Karpas-422 (cell line): ENCODE data around the gene PLXNA2. TPM values are rescaled to one million over a fixed set of nuclear protein-coding genes. Genes with fewer than 3 reads are reported as not detected.

Experiments used
- DNase-seq: peaks from one replicate; pipeline ENCODE4 v3.0.0-alpha.2; 2015
- H2AFZ ChIP-seq: fragments of 200-600 bp; sonication (generic); 2 replicates; pipeline ENCODE4 v1.6.1; 2014; ENCODE audit warnings: antibody characterized with exemption, low read length, mixed read lengths
- H3K27ac ChIP-seq: fragments of 200-600 bp; sonication (generic); 2 replicates; pipeline ENCODE4 v1.5.1; 2014; ENCODE audit warnings: mild to moderate bottlenecking, low read length, moderate library complexity
- H3K27me3 ChIP-seq: fragments of 200-600 bp; sonication (generic); 2 replicates; pipeline ENCODE4 v1.6.1; 2014; ENCODE audit warnings: low read length, mixed read lengths
- H3K36me3 ChIP-seq: fragments of 200-600 bp; sonication (generic); 2 replicates; pipeline ENCODE4 v1.6.1; 2014; ENCODE audit warnings: low read length, mixed read lengths; ENCODE audit not compliant: insufficient read depth
- H3K4me1 ChIP-seq: fragments of 200-600 bp; sonication (generic); 2 replicates; pipeline ENCODE4 v1.6.1; 2014; ENCODE audit warnings: mild to moderate bottlenecking, low read length, mixed read lengths
- H3K4me2 ChIP-seq: fragments of 200-600 bp; sonication (generic); 2 replicates; pipeline ENCODE4 v1.6.1; 2014; ENCODE audit warnings: low read length, low read depth, mild to moderate bottlenecking; ENCODE audit not compliant: poor library complexity, severe bottlenecking
- H3K4me3 ChIP-seq: fragments of 200-600 bp; sonication (generic); 2 replicates; pipeline ENCODE4 v1.5.1; 2014; ENCODE audit warnings: mild to moderate bottlenecking, antibody characterized with exemption, low read length, mixed read lengths
- H3K79me2 ChIP-seq: fragments of 200-600 bp; sonication (generic); 2 replicates; pipeline ENCODE4 v1.6.1; 2014; ENCODE audit warnings: mild to moderate bottlenecking, low read length, mixed read lengths
- H3K9ac ChIP-seq: fragments of 200-600 bp; sonication (generic); 2 replicates; pipeline ENCODE4 v1.6.0; 2014; ENCODE audit warnings: low read length
- H3K9me2 ChIP-seq: fragments of 200-600 bp; sonication (generic), shearing (Covaris generic); replicated peaks from 2 replicates; pipeline ENCODE4 v1.6.0; 2014; ENCODE audit warnings: mild to moderate bottlenecking, low read length, moderate library complexity; ENCODE audit not compliant: insufficient read depth
- H3K9me3 ChIP-seq: fragments of 300-700, 200-600 bp; sonication (generic); 2 replicates; pipeline ENCODE4 v1.6.1; 2014; ENCODE audit warnings: low read length, mixed read lengths
- H4K20me1 ChIP-seq: fragments of 200-600 bp; sonication (generic); 2 replicates; pipeline ENCODE4 v1.6.1; 2014; ENCODE audit warnings: mild to moderate bottlenecking, antibody characterized with exemption, low read length, low read depth; ENCODE audit not compliant: insufficient read depth
- total RNA-seq: library from RNA; depleted of rRNA; stranded (reverse); fragments of >200 nt; shearing (Covaris generic); gene quantifications from 2 replicates; pipeline ENCODE4 v1.2.3, GENCODE V29; 2014; ENCODE audit warnings: low replicate concordance

Gene PLXNA2
- total RNA-seq, 1 experiment from 2014 or later: not detected

GRCh38 chr1:208108213-208108608, 136.0 kb downstream of the PLXNA2 start:
- no peak overlapping the region for H3K4me3 ChIP-seq
- no peak overlapping the region for H2AFZ ChIP-seq
- H3K9me3 ChIP-seq: no peaks in the 10 kb centered on the region
- H3K4me1 ChIP-seq: no peaks in the 10 kb centered on the region
- H3K27me3 ChIP-seq: no peaks in the 10 kb centered on the region
- H3K36me3 ChIP-seq: no peaks in the 10 kb centered on the region
- H3K4me2 ChIP-seq: no peak overlapping the region
- 0 out of 2 replicates have a peak, but pooled peaks cover 3% of the 10 kb centered on the region for H4K20me1 ChIP-seq
- H3K27ac ChIP-seq: no peak overlapping the region
- H3K9ac ChIP-seq: no peak overlapping the region
- no peaks in the 10 kb centered on the region for H3K79me2 ChIP-seq
- H3K9me2 ChIP-seq: no peaks in the 10 kb centered on the region
- no peak for DNase-seq

- no peak overlapping the region for H3K4me3 ChIP-seq
- no peaks in the 10 kb centered on the region for H3K79me2 ChIP-seq
These were observed 136.6 kb downstream of the PLXNA2 start for GRCh38 chr1:208107425-208108212.

GRCh38 chr1:208106218-208106617, 138.0 kb downstream of the PLXNA2 start:
- Histone ChIP-seq H3K4me3 (no peak overlapping the region), H3K79me2 (no peaks in the 10 kb centered on the region), H3K9ac (no peak overlapping the region), H3K4me2 (no peak overlapping the region), H3K27me3 (no peaks in the 10 kb centered on the region), H3K9me3 (no peaks in the 10 kb centered on the region), H2AFZ (no peak overlapping the region), H4K20me1 (0 out of 2 replicates have a peak, but pooled peaks cover 3% of the 10 kb centered on the region), H3K4me1 (no peaks in the 10 kb centered on the region), H3K27ac (no peak overlapping the region), H3K9me2 (no peaks in the 10 kb centered on the region), H3K36me3 (no peaks in the 10 kb centered on the region)
- DNase-seq: no peak

More at GRCh38 chr1:208107425-208108212, 136.6 kb downstream of the PLXNA2 start:
- Histone ChIP-seq H3K36me3 (no peaks in the 10 kb centered on the region), H3K9me3 (no peaks in the 10 kb centered on the region), H3K4me2 (no peak overlapping the region), H3K9me2 (no peaks in the 10 kb centered on the region), H3K27ac (no peak overlapping the region), H3K27me3 (no peaks in the 10 kb centered on the region), H3K9ac (no peak overlapping the region), H4K20me1 (0 out of 2 replicates have a peak, but pooled peaks cover 3% of the 10 kb centered on the region), H3K4me1 (no peaks in the 10 kb centered on the region), H2AFZ (no peak overlapping the region)
- DNase-seq: no peak

GRCh38 chr1:208105756-208106155, 138.4 kb downstream of the PLXNA2 start:
- Histone ChIP-seq H4K20me1 (0 out of 2 replicates have a peak, but pooled peaks cover 3% of the 10 kb centered on the region), H3K36me3 (no peaks in the 10 kb centered on the region), H3K9me2 (no peaks in the 10 kb centered on the region), H2AFZ (no peak overlapping the region), H3K27me3 (no peaks in the 10 kb centered on the region), H3K4me3 (no peak overlapping the region), H3K79me2 (no peaks in the 10 kb centered on the region), H3K4me1 (no peaks in the 10 kb centered on the region), H3K9me3 (no peaks in the 10 kb centered on the region), H3K27ac (no peak overlapping the region), H3K9ac (no peak overlapping the region), H3K4me2 (no peak overlapping the region)
- no peak for DNase-seq

GRCh38 chr1:208103597-208104513, 140.3 kb downstream of the PLXNA2 start:
- H3K9me2 ChIP-seq: no peaks in the 10 kb centered on the region
- no peak overlapping the region for H3K4me2 ChIP-seq
- H3K36me3 ChIP-seq: no peaks in the 10 kb centered on the region
- H3K4me3 ChIP-seq: no peak overlapping the region
- H3K79me2 ChIP-seq: no peaks in the 10 kb centered on the region
- H3K4me1 ChIP-seq: no peaks in the 10 kb centered on the region
- no peak overlapping the region for H2AFZ ChIP-seq
- no peak overlapping the region for H3K9ac ChIP-seq
- no peaks in the 10 kb centered on the region for H3K9me3 ChIP-seq
- H3K27ac ChIP-seq: no peak overlapping the region
- 0 out of 2 replicates have a peak, but pooled peaks cover 3% of the 10 kb centered on the region for H4K20me1 ChIP-seq
- no peaks in the 10 kb centered on the region for H3K27me3 ChIP-seq
- DNase-seq: no peak

GRCh38 chr1:208101661-208102431, 142.3 kb downstream of the PLXNA2 start:
- H3K27ac ChIP-seq: no peak overlapping the region
- H3K27me3 ChIP-seq: no peaks in the 10 kb centered on the region
- H3K9me2 ChIP-seq: no peaks in the 10 kb centered on the region
- H3K79me2 ChIP-seq: no peaks in the 10 kb centered on the region
- no peak for DNase-seq
- H3K4me2 ChIP-seq: no peak overlapping the region
- H3K9me3 ChIP-seq: no peaks in the 10 kb centered on the region
- no peak overlapping the region for H2AFZ ChIP-seq
- 0 out of 2 replicates have a peak, but pooled peaks cover 3% of the 10 kb centered on the region for H4K20me1 ChIP-seq
- H3K36me3 ChIP-seq: no peaks in the 10 kb centered on the region
- no peak overlapping the region for H3K4me3 ChIP-seq
- H3K9ac ChIP-seq: no peak overlapping the region
- H3K4me1 ChIP-seq: no peaks in the 10 kb centered on the region

GRCh38 chr1:208100906-208101305, 143.3 kb downstream of the PLXNA2 start:
- no peaks in the 10 kb centered on the region for H3K79me2 ChIP-seq
- no peaks in the 10 kb centered on the region for H3K4me1 ChIP-seq
- H3K9ac ChIP-seq: no peak overlapping the region
- no peaks in the 10 kb centered on the region for H3K9me3 ChIP-seq
- no peaks in the 10 kb centered on the region for H3K9me2 ChIP-seq
- no peak overlapping the region for H2AFZ ChIP-seq
- H4K20me1 ChIP-seq: 0 out of 2 replicates have a peak, but pooled peaks cover 3% of the 10 kb centered on the region
- DNase-seq: no peak
- H3K27ac ChIP-seq: no peak overlapping the region
- no peak overlapping the region for H3K4me3 ChIP-seq
- H3K36me3 ChIP-seq: no peaks in the 10 kb centered on the region
- H3K27me3 ChIP-seq: no peaks in the 10 kb centered on the region
- H3K4me2 ChIP-seq: no peak overlapping the region
